HT-29 (cell line): ENCODE results near the gene EMCN. TPM values are rescaled to one million over a fixed set of nuclear protein-coding genes. Genes with fewer than 3 reads are reported as not detected.
"Not testable (repeated sequence)": the region's sequence is repeated elsewhere in the genome, so short reads cannot be mapped to it uniquely, and the experiment has no call there.

Experiments
- DNase-seq: peaks from one replicate; pipeline ENCODE4 v3.0.0-alpha.2; 2015; ENCODE audit warnings: low spot score
- total RNA-seq: library from RNA; depleted of rRNA; stranded (reverse); fragments of >200 nt; shearing (Covaris generic); gene quantifications from 2 replicates; pipeline ENCODE4 v1.2.3, GENCODE V29; 2014; rRNA removed

EMCN gene, protein sequence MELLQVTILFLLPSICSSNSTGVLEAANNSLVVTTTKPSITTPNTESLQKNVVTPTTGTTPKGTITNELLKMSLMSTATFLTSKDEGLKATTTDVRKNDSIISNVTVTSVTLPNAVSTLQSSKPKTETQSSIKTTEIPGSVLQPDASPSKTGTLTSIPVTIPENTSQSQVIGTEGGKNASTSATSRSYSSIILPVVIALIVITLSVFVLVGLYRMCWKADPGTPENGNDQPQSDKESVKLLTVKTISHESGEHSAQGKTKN
- not detected in 2 replicates for total RNA-seq

DNA sequence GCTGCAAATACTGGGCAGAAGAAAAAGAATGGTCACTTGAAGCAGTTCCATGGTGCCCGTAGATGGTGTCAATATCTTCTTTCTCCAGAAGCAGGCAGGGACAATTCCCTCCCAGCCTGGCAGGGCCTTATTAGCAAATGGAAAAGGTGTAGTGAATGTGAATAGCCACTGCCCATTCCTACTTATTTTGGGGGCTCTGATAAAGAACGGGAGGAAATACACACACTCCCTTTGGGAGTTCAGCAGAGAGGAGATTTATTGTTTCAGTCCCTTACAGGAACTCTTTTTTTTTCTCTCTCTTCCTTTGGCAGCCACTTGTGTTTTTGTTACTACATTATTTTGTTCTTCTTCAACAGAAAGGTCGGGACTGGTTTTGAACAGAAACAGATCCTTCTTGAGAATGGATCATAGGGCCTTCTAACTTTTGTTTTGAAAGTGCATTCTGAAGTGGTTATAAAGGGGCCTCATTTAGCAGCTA lies at the start of gene EMCN:
EMCN (minus strand) TSS at position 159 of the 478 bp plus-strand sequence; CDS start at position 51, 108 bp downstream.
- DNase-seq = no peak

DNA sequence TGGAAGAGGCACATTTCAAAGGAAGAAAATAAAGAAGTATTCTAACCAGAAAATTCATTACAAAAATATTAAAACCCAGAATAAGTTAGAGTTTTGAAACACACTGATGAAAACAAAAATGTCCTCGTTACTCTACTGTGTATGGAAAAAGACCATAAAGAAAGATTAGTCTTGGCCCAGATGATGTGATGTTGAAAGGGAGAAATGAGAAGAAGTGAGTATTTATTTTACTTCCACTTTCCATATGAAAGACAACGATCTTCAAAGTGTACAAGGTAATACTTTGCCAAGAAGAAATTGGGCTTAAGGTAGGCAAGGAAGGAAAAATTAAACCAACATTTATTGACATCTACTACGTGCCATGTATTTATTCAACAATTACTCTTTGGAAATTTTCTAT lies 48.6 kb upstream of the EMCN start:
- DNase-seq = no peak

GRCh38 chr4:100557306-100557705 lies 39.5 kb upstream of the EMCN start:
- DNase-seq = no peak

- DNase-seq = no peak
Measured at GRCh38 chr4:100555611-100556337, 38.0 kb upstream of the EMCN start.

DNA sequence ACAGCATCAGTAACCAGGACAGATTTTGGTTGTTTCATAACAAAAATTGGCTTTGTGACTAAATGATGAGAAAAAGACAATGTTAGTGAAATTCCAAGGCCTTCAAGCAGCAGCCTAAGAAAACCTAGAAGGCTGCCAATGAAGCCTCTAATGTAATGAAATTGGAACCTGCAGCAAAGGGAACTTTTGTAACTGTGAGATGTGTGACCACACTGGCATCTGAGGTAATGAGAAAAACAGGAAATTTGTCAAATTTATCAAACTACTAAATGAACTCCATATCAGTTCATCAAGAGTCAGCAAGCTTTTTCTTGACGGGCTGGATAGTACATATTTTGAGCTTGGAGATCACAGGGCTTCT lies 30.4 kb upstream of the EMCN start:
- DNase-seq = no peak

DNA sequence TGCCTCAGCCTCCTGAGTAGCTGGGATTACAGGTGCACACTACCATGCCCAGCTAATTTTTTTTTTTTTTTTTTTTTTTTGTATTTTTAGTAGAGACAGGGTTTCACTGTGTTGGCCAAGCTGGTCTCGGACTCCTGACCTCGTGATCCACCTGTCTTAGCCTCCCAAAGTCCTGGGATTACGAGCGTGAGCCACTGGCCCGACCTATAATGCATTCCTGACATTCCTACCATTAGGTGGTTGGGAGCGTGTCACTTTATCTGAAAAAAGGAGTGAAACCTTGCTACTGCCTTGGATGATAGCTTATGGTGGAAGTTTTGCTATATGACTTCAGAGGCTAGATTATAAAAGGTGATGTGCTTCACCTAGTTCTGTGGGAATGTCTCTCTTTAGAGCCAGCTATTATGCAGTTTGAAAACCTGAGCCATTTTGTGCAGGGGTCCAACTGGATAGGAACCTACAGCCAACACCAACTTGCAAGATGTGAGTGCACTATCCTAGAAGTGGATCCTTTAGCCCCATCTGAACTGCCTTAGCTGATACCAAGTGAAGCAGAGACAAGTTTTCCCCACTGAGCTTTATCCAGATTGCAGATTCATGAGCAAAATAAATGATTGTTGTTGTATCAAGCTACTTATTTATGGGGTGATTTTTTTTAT lies 29.8 kb upstream of the EMCN start:
- DNase-seq = no peak

- DNase-seq = no peak
Measured at GRCh38 chr4:100545427-100545826, 27.6 kb upstream of the EMCN start.

- DNase-seq = no peak
Measured at GRCh38 chr4:100540131-100540530, 22.3 kb upstream of the EMCN start.

DNA sequence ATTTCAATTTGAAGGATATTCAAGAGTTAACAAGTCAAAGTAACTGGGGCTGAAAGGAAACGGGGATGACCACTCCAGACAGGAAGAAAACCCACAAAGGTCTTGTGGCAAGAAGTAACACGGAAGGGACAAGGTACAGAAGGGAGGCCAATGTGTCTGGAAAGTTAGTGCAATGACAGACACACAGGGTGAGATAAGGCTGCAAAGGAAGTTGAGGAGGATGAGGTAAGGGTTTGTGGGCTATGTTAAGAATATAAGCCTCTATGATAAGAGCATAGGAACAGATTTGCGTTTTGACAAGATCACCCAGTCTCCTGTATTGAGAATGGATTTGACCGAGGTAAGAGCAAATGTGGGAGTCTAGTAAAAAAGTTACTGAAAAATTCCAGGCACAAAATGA lies 21.9 kb upstream of the EMCN start:
- DNase-seq = no peak

GRCh38 chr4:100533741-100534140 lies 15.9 kb upstream of the EMCN start:
- no peak for DNase-seq

GRCh38 chr4:100530161-100530560 lies 12.3 kb upstream of the EMCN start:
- DNase-seq = not testable (repeated sequence)

DNA sequence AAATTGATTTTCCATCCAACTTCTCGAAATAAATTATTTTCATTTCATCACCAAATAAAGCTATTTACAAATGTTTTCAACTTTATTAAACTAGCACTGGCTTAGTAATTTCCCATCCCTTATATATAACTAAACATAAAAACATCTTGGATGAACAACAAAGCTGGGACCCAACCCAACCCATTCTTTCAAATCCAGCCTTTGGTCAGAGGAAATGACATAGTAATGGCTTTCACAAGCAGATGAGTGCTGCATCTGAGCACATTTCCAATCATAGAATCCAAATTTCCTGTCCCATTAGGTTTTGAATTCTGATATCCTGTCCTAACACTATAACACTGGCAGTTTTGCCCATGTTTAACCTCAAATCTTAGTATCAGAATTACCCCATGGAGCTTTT lies 7.9 kb upstream of the EMCN start:
- no peak for DNase-seq

DNA sequence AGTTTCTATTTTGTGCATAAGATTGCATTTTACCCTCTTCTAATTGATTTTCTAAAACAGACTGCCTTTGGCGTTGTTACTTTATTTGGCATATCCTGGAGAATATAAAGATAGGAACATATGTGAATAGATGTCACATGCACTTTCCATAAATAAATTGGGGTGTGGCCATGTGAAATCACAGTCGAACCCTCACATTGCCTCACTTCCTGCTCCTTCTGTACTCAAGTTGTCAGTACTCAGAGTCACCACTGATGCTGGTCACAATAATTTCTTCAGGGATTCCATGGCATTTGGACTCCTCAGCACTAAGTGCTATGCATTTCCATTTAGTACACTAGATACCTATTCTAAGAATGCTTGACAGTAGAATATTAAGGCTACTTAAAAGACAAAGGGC lies 1.4 kb upstream of the EMCN start:
- DNase-seq = no peak

GRCh38 chr4:100516225-100516624 lies 1.6 kb downstream of the EMCN start:
- no peak for DNase-seq

GRCh38 chr4:100511896-100512295 lies 5.9 kb downstream of the EMCN start:
- no peak for DNase-seq

GRCh38 chr4:100510551-100510950 lies 7.3 kb downstream of the EMCN start:
- DNase-seq = no peak

DNA sequence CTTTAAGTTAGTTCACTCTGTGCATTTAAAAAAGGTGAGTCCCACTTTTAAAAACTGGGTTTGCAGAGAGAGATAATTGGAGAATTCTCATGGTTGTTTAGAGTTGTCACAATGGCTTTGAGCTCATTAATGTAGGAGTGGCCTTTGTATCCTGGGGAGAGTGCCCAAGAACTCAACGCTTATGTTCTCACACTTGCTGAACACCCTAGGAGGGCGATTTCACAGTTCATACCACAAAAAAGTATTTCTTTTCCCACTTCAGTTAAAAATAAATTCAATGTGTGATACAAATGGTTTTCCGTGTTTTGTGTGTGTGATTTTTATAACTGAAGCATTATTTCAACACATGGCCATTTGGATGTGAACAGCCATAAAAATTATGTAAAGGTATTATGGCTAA lies 8.4 kb downstream of the EMCN start:
- DNase-seq = no peak

DNA sequence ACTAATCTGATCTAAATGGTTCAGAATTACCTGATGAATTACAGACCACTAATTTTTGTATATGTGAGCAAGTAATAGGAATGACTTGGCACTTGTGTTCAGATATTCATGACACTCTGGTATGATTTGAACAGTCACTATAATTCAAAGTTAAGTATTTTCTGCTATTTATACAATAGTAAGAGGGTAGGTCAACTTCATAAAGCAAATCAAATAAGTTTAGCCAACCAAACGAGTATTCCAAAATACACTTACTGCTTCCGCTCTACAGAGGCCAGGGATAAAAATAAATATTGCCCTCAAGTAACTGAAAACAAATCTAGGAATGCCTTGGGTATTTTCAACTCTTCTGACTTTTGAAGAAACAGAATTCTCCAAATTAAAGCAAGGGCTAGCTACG lies 9.1 kb downstream of the EMCN start:
- DNase-seq = no peak

DNA sequence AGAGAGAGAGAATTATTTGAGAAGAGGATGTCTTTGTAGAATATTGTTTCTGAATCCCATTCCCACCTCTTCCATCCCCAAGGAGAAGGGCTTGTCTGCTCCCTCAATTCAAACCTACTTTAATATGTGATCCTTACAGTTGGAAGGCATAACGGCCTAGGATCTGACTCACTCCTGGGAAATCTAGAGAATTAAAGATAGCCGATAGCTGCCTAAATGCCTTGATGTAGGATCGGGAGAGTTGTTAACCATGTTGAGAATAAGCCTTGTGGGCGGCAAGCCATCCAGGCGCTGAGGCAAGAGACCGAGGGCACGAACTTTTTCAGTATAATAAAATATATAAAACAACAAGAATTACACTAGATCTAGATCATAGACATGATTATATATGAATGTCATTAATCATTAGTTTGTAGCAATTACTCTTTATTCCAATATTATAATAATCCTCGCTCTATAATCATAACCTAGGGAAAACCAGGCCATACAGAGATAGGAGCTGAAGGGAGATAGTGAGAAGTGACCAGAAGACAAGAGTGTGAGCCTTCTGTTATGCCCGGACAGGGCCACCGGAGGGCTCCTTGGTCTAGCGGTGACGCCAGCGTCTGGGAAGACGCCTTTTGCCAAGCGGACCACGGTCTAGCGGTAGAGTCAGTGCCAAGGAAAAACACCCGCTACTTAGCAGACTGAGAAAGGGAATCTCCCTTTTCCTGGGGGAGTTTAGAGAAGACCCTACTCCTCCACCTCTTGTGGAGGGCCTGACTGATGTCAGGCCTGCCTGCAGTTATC lies 13.5 kb downstream of the EMCN start:
- DNase-seq = no peak

GRCh38 chr4:100497791-100498190 lies 20.0 kb downstream of the EMCN start:
- no peak for DNase-seq

DNA sequence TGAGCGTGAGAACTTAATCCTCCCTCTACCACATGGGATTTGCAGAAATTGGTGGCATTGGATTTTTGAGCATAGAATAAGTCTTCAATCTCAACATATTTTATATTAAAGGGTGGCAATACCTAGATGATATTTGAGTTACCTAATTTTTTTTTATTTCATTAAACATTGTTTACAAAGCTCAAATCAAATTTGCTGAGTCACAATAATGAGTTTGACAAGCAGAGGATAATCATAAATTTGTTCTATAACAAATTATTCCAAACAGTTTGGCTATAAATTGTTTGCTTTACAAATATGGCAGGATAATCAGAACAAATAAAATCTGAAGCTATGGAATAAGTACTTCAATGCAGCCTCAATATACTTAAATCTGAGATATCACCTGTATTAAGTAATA lies 22.7 kb downstream of the EMCN start:
- DNase-seq = no peak

DNA sequence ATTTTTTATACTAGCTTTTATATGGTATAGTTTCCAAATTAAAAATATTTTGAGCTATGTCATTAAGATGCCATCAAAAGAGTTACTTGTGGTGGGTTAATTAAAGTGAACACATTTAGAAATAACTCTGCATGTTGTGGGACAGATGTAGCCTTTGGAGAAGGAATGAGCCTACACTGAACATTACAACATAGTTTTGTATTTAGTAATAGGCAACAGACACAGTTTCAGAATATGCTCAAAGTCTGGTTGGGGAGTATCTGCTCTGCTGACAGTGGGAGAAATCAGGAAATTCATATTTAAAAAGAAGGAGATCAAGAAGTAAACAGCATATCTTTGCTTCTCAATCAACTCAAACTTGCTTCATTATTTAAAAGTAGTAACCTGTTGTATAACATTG lies 23.7 kb downstream of the EMCN start:
- no peak for DNase-seq
